ENCODE measurements around the gene ZNF606.

Gene ZNF606

GRCh38 chr19:58007285-58007684 lies 4.7 kb upstream of the ZNF606 start:
- no peak overlapping the region for H3K4me3 ChIP-seq (replicated peaks; ENCODE audit: insufficient read depth, low read length)
- TF ChIP-seq POLR2AphosphoS5 (IDR thresholded peaks at IDR 0.05; ENCODE audit: low read depth) (no peak), REST (IDR thresholded peaks at IDR 0.05; ENCODE audit: insufficient replicate concordance, low read depth) (no peak), SPI1 (IDR thresholded peaks at IDR 0.05; ENCODE audit: borderline replicate concordance, low read depth) (no peak), CTCF (IDR thresholded peaks at IDR 0.05; ENCODE audit: insufficient read depth, low read length) (no peak), GABPA (IDR thresholded peaks at IDR 0.05; ENCODE audit: low read depth) (no peak)
- H3K27me3 ChIP-seq (ENCODE audit: insufficient read depth, poor library complexity, severe bottlenecking), result no peaks in the 10 kb centered on the region
- H3K27ac ChIP-seq (replicated peaks), result no peak overlapping the region
- peak in 1 of 2 experiments; percentile 31 for DNase-seq (ENCODE audit: low read depth in 1 of 2, low spot score in 1 of 2)

- peak overlapping the region; percentile 64 for H3K4me3 ChIP-seq (replicated peaks; ENCODE audit: insufficient read depth, low read length)
- H3K27me3 ChIP-seq (ENCODE audit: insufficient read depth, poor library complexity, severe bottlenecking), result no peaks in the 10 kb centered on the region
- H3K27ac ChIP-seq (replicated peaks), result peak overlapping the region; percentile 93
- no peak for DNase-seq (ENCODE audit: low read depth in 1 of 2, low spot score in 1 of 2)
- TF ChIP-seq SPI1 (IDR thresholded peaks at IDR 0.05; ENCODE audit: borderline replicate concordance, low read depth) (no peak), REST (IDR thresholded peaks at IDR 0.05; ENCODE audit: insufficient replicate concordance, low read depth) (no peak), POLR2AphosphoS5 (IDR thresholded peaks at IDR 0.05; ENCODE audit: low read depth) (no peak; the same call in 1 of the 2 replicates), CTCF (IDR thresholded peaks at IDR 0.05; ENCODE audit: insufficient read depth, low read length) (no peak), GABPA (IDR thresholded peaks at IDR 0.05; ENCODE audit: low read depth) (no peak)
These were observed 681 bp upstream of the ZNF606 start for GRCh38 chr19:58003174-58003828.

- peak in 1 of 2 experiments; percentile 29 for DNase-seq (ENCODE audit: low read depth in 1 of 2, low spot score in 1 of 2)
- Histone ChIP-seq H3K27me3 (ENCODE audit: insufficient read depth, poor library complexity, severe bottlenecking) (no peaks in the 10 kb centered on the region), H3K27ac (replicated peaks) (peak overlapping the region; percentile 93), H3K4me3 (replicated peaks; ENCODE audit: insufficient read depth, low read length) (peak overlapping the region; percentile 64)
- no peak for TF ChIP-seq GABPA (IDR thresholded peaks at IDR 0.05; ENCODE audit: low read depth)
- TF ChIP-seq POLR2AphosphoS5 (IDR thresholded peaks at IDR 0.05; ENCODE audit: low read depth), result no peak
- TF ChIP-seq CTCF (IDR thresholded peaks at IDR 0.05; ENCODE audit: insufficient read depth, low read length), result no peak
- TF ChIP-seq REST (IDR thresholded peaks at IDR 0.05; ENCODE audit: insufficient replicate concordance, low read depth), result no peak
These were observed 688 bp downstream of the ZNF606 start for GRCh38 chr19:58001895-58002369.
